Measurements from ENCODE around the gene SLC38A11.

GRCh38 chr2:164879901-164880535, 75.3 kb downstream of the SLC38A11 start:
- TF ChIP-seq TCF7L2 (IDR thresholded peaks at IDR 0.05; ENCODE audit: borderline replicate concordance, extremely low read depth, insufficient read depth, insufficient read length) (no peak), JUND (IDR thresholded peaks at IDR 0.05) (no peak), EZH2 (IDR thresholded peaks at IDR 0.05) (no peak)

All from HCT116 (cell line).